Adrenal gland (tissue), 5 donors: ENCODE data around the gene REEP3.

ENCODE experiments used
- POLR2A ChIP-seq, 2 donors: fragments of 450-650 bp; IDR thresholded peaks; one replicate each; pipeline ENCODE4 v1.6.1; 2017; ENCODE audit warnings: antibody characterized with exemption in 2 of 2, mild to moderate bottlenecking in 2 of 2, moderate library complexity in 1 of 2
- TF ChIP-seq, protein P1 (sequence below), 6 experiments: fragments of 450-650 bp in 4 of 6; fragments of 200-600 bp in 2 of 6; sonication (generic) in 1 of 6; IDR thresholded peaks; 1 replicate in 5 of 6; 2 replicates in 1 of 6; pipeline versions ENCODE4 v1.5.1 to v1.8.0; 2016 to 2021; ENCODE audit warnings: antibody characterized with exemption in 6 of 6, mild to moderate bottlenecking in 2 of 6, moderate library complexity in 1 of 6
- donor health status: DM: no; HTN: no; CAD: no.

GRCh38 chr10:63578501-63578900, 57.3 kb downstream of the REEP3 start:
- TF ChIP-seq, protein P1, sequence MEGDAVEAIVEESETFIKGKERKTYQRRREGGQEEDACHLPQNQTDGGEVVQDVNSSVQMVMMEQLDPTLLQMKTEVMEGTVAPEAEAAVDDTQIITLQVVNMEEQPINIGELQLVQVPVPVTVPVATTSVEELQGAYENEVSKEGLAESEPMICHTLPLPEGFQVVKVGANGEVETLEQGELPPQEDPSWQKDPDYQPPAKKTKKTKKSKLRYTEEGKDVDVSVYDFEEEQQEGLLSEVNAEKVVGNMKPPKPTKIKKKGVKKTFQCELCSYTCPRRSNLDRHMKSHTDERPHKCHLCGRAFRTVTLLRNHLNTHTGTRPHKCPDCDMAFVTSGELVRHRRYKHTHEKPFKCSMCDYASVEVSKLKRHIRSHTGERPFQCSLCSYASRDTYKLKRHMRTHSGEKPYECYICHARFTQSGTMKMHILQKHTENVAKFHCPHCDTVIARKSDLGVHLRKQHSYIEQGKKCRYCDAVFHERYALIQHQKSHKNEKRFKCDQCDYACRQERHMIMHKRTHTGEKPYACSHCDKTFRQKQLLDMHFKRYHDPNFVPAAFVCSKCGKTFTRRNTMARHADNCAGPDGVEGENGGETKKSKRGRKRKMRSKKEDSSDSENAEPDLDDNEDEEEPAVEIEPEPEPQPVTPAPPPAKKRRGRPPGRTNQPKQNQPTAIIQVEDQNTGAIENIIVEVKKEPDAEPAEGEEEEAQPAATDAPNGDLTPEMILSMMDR (IDR thresholded peaks at IDR 0.05): no peak
- no peak for TF ChIP-seq POLR2A (IDR thresholded peaks at IDR 0.05)
